Raji (cell line): ENCODE measurements around the gene CREG1.

Source experiments
- POLR2A ChIP-seq: IDR thresholded peaks from 2 replicates; pipeline ENCODE4 v1.6.1; 2011; ENCODE audit warnings: low read depth, low read length, control low read depth; ENCODE audit not compliant: insufficient read depth

CREG1 gene

GRCh38 chr1:167567663-167568062 is 14.1 kb upstream of the CREG1 start:
- TF ChIP-seq POLR2A, result no peak

- TF ChIP-seq POLR2A, result no peak
Observed at GRCh38 chr1:167566766-167567165, 13.2 kb upstream of the CREG1 start.

- TF ChIP-seq POLR2A, result no peak
Observed at GRCh38 chr1:167565922-167566321, 12.4 kb upstream of the CREG1 start.

- no peak for TF ChIP-seq POLR2A
Observed at GRCh38 chr1:167564612-167565270, 11.2 kb upstream of the CREG1 start.

- no peak for TF ChIP-seq POLR2A
Observed at GRCh38 chr1:167563579-167564246, 10.2 kb upstream of the CREG1 start.

- TF ChIP-seq POLR2A, result no peak
Observed at GRCh38 chr1:167562702-167563101, 9.1 kb upstream of the CREG1 start.

GRCh38 chr1:167561753-167562152 is 8.2 kb upstream of the CREG1 start:
- TF ChIP-seq POLR2A, result no peak

- no peak for TF ChIP-seq POLR2A
Observed at GRCh38 chr1:167555971-167556714, 2.6 kb upstream of the CREG1 start.

- TF ChIP-seq POLR2A, result no peak
Observed at GRCh38 chr1:167554028-167554779, 642 bp upstream of the CREG1 start.

- no peak for TF ChIP-seq POLR2A
Observed at GRCh38 chr1:167551362-167551761, 2.2 kb downstream of the CREG1 start.

- no peak for TF ChIP-seq POLR2A
Observed at GRCh38 chr1:167548059-167548932, 5.3 kb downstream of the CREG1 start.

GRCh38 chr1:167546935-167547334 is 6.6 kb downstream of the CREG1 start:
- TF ChIP-seq POLR2A, result no peak

- no peak for TF ChIP-seq POLR2A
Observed at GRCh38 chr1:167545349-167545748, 8.2 kb downstream of the CREG1 start.

- no peak for TF ChIP-seq POLR2A
Observed at GRCh38 chr1:167544447-167545093, 9.0 kb downstream of the CREG1 start.
